Measurements from ENCODE around the gene SRCAP. TPM values are rescaled to one million over a fixed set of nuclear protein-coding genes. Genes with fewer than 3 reads are reported as not detected.

SRCAP gene
- total RNA-seq = 82.3 TPM

GRCh38 chr16:30698816-30699614 lies at the start of gene SRCAP:
TSS of gene SRCAP (plus strand) at chr16:30699171. CDS start at chr16:30700825, 1,654 bp downstream.
- DNase-seq (ENCODE audit: low spot score) = peak; percentile 90

GRCh38 chr16:30649725-30650368 lies 49.1 kb upstream of the SRCAP start:
- no peak for DNase-seq (ENCODE audit: low spot score)

GRCh38 chr16:30650369-30651123 lies 48.4 kb upstream of the SRCAP start, which contains the start of gene PRR14:
TSS of gene PRR14 (plus strand) at chr16:30650960. CDS start at chr16:30651646, 686 bp downstream.
- peak; percentile 100 for DNase-seq (ENCODE audit: low spot score)

GRCh38 chr16:30651124-30652004 lies 47.6 kb upstream of the SRCAP start:
- DNase-seq (ENCODE audit: low spot score) = peak; percentile 71

- no peak for DNase-seq (ENCODE audit: low spot score)
These were observed 47.0 kb upstream of the SRCAP start for GRCh38 chr16:30652005-30652296.

- DNase-seq (ENCODE audit: low spot score) = no peak
These were observed 46.3 kb upstream of the SRCAP start for GRCh38 chr16:30652718-30653117.

GRCh38 chr16:30654856-30655255 lies 44.1 kb upstream of the SRCAP start:
- DNase-seq (ENCODE audit: low spot score) = no peak

- no peak for DNase-seq (ENCODE audit: low spot score)
These were observed 43.1 kb upstream of the SRCAP start for GRCh38 chr16:30655815-30656347.

GRCh38 chr16:30656388-30656787 lies 42.6 kb upstream of the SRCAP start:
- no peak for DNase-seq (ENCODE audit: low spot score)

GRCh38 chr16:30656974-30657865 lies 41.8 kb upstream of the SRCAP start:
- DNase-seq (ENCODE audit: low spot score) = no peak

- DNase-seq (ENCODE audit: low spot score) = peak; percentile 100
These were observed 40.9 kb upstream of the SRCAP start, which contains the start of gene FBRS for GRCh38 chr16:30657866-30658730. TSS of gene FBRS (plus strand) at chr16:30658431. CDS start at chr16:30659519, 1,088 bp downstream.

GRCh38 chr16:30658731-30659506 lies 40.1 kb upstream of the SRCAP start:
- peak; percentile 96 for DNase-seq (ENCODE audit: low spot score)

GRCh38 chr16:30659507-30660423 lies 39.2 kb upstream of the SRCAP start:
- peak; percentile 77 for DNase-seq (ENCODE audit: low spot score)

GRCh38 chr16:30660424-30661261 lies 38.3 kb upstream of the SRCAP start:
- no peak for DNase-seq (ENCODE audit: low spot score)

- no peak for DNase-seq (ENCODE audit: low spot score)
These were observed 36.5 kb upstream of the SRCAP start for GRCh38 chr16:30662449-30662848.

GRCh38 chr16:30663038-30663437 lies 35.9 kb upstream of the SRCAP start:
- no peak for DNase-seq (ENCODE audit: low spot score)

Measured in ureter (tissue), 1 donor.